ENCODE measurements around the gene FHL1. TPM values are rescaled to one million over a fixed set of nuclear protein-coding genes. Genes with fewer than 3 reads are reported as not detected.

Gene FHL1
- 4.7 and 71.8 TPM in 2 replicates for total RNA-seq

GRCh38 chrX:136147315-136147901 lies at the start of gene FHL1:
TSS of gene FHL1 (plus strand) at chrX:136147533.

GRCh38 chrX:136251041-136251991 lies 104.0 kb downstream of the FHL1 start, which contains the start of gene MAP7D3:
TSS of gene MAP7D3 (minus strand) at chrX:136251400. CDS start at chrX:136251358, 42 bp downstream.

Small RNAs within 50 kb of the gene (small RNA-seq; reads per million reads assigned to genes)
- gene RF01210, result 0.14 reads per million

Other genes with a start within 250 kb of the FHL1 start
- gene MMGT1, start 173.5 kb upstream of the FHL1 start, total RNA-seq, result 14.1 and 21.1 TPM in 2 replicates
- 16.9 and 21.9 TPM in 2 replicates for gene SLC9A6, start 162.1 kb upstream of the FHL1 start, total RNA-seq
- 14.6 and 28.7 TPM in 2 replicates for gene MAP7D3, start 103.9 kb downstream of the FHL1 start, total RNA-seq
- gene ADGRG4, start 153.4 kb downstream of the FHL1 start, total RNA-seq, result under 0.01 TPM in 1 of 2 replicates, not detected in the other

All from placental epithelial cell (primary cell).